HG03558 (cell line): ENCODE data around the gene PERCC1.

Experiments used
- ATAC-seq: cut with Tn5 transposase; IDR thresholded peaks from one replicate; pipeline ENCODE4 v1.9.1; 2021; ENCODE audit warnings: moderate number of reproducible peaks; ENCODE audit not compliant: unreplicated experiment; ENCODE audit errors: extremely low read depth

PERCC1 gene

GRCh38 chr16:1430759-1431496 lies at the start of gene PERCC1:
Gene PERCC1 (plus strand): TSS chr16:1431078. CDS start chr16:1432594, 1,516 bp downstream.
- no peak for ATAC-seq

- no peak for ATAC-seq
Measured at GRCh38 chr16:1381612-1382406, 49.1 kb upstream of the PERCC1 start.

GRCh38 chr16:1383556-1383955 lies 47.3 kb upstream of the PERCC1 start:
- no peak for ATAC-seq

GRCh38 chr16:1385232-1385631 lies 45.6 kb upstream of the PERCC1 start:
- ATAC-seq, result no peak

- ATAC-seq, result no peak
Measured at GRCh38 chr16:1387331-1387730, 43.5 kb upstream of the PERCC1 start.

- no peak for ATAC-seq
Measured at GRCh38 chr16:1389762-1390161, 41.1 kb upstream of the PERCC1 start.

GRCh38 chr16:1390239-1390779 lies 40.6 kb upstream of the PERCC1 start:
- ATAC-seq, result no peak

GRCh38 chr16:1392826-1393225 lies 38.1 kb upstream of the PERCC1 start:
- no peak for ATAC-seq

- no peak for ATAC-seq
Measured at GRCh38 chr16:1393613-1394176, 37.2 kb upstream of the PERCC1 start.

- ATAC-seq, result no peak
Measured at GRCh38 chr16:1394367-1394951, 36.4 kb upstream of the PERCC1 start.

GRCh38 chr16:1395444-1396031 lies 35.3 kb upstream of the PERCC1 start:
- no peak for ATAC-seq

- ATAC-seq, result no peak
Measured at GRCh38 chr16:1397779-1398178, 33.1 kb upstream of the PERCC1 start.

GRCh38 chr16:1398351-1398750 lies 32.5 kb upstream of the PERCC1 start:
- no peak for ATAC-seq

GRCh38 chr16:1398826-1399581 lies 31.9 kb upstream of the PERCC1 start:
- no peak for ATAC-seq

GRCh38 chr16:1401061-1401757 lies 29.7 kb upstream of the PERCC1 start:
- ATAC-seq, result no peak

GRCh38 chr16:1401758-1402154 lies 29.1 kb upstream of the PERCC1 start:
- no peak for ATAC-seq

- ATAC-seq, result no peak
Measured at GRCh38 chr16:1403036-1403435, 27.8 kb upstream of the PERCC1 start.

- ATAC-seq, result no peak
Measured at GRCh38 chr16:1403733-1404132, 27.1 kb upstream of the PERCC1 start.

GRCh38 chr16:1407753-1408152 lies 23.1 kb upstream of the PERCC1 start:
- ATAC-seq, result no peak
